HG03575 (cell line): ENCODE measurements around the gene PTPDC1.

ENCODE experiments used
- ATAC-seq: cut with Tn5 transposase; IDR thresholded peaks from one replicate; pipeline ENCODE4 v1.9.1; 2021; ENCODE audit not compliant: unreplicated experiment, insufficient number of reproducible peaks, low FRiP score; ENCODE audit errors: extremely low read depth

The PTPDC1 gene

GRCh38 chr9:94084314-94084713 is at the start of gene PTPDC1:
Gene PTPDC1 (plus strand): TSS chr9:94084464. CDS start chr9:94084531, 67 bp downstream.
- no peak for ATAC-seq

- no peak for ATAC-seq
These were observed 49.8 kb upstream of the PTPDC1 start for GRCh38 chr9:94034511-94034910.

GRCh38 chr9:94039786-94040185 is 44.5 kb upstream of the PTPDC1 start:
- no peak for ATAC-seq

- no peak for ATAC-seq
These were observed 41.5 kb upstream of the PTPDC1 start for GRCh38 chr9:94042516-94043360.

GRCh38 chr9:94054716-94055115 is 29.5 kb upstream of the PTPDC1 start:
- ATAC-seq, result no peak

GRCh38 chr9:94056442-94056974 is 27.8 kb upstream of the PTPDC1 start:
- no peak for ATAC-seq

- ATAC-seq, result no peak
These were observed 26.3 kb upstream of the PTPDC1 start for GRCh38 chr9:94057918-94058317.

GRCh38 chr9:94061864-94062263 is 22.4 kb upstream of the PTPDC1 start:
- no peak for ATAC-seq

GRCh38 chr9:94065535-94065961 is 18.7 kb upstream of the PTPDC1 start:
- no peak for ATAC-seq

- ATAC-seq, result no peak
These were observed 16.0 kb upstream of the PTPDC1 start for GRCh38 chr9:94068257-94068656.

- ATAC-seq, result no peak
These were observed 7.7 kb upstream of the PTPDC1 start for GRCh38 chr9:94076557-94076956.

- ATAC-seq, result no peak
These were observed 6.2 kb upstream of the PTPDC1 start for GRCh38 chr9:94078086-94078485.

- ATAC-seq, result no peak
These were observed 5.0 kb upstream of the PTPDC1 start for GRCh38 chr9:94079236-94079635.

- no peak for ATAC-seq
These were observed 4.0 kb upstream of the PTPDC1 start for GRCh38 chr9:94080249-94080648.

GRCh38 chr9:94081435-94081834 is 2.8 kb upstream of the PTPDC1 start:
- ATAC-seq, result no peak

- ATAC-seq, result no peak
These were observed 2.3 kb upstream of the PTPDC1 start for GRCh38 chr9:94081864-94082463.

- ATAC-seq, result no peak
These were observed 1.7 kb upstream of the PTPDC1 start for GRCh38 chr9:94082553-94082952.

GRCh38 chr9:94082956-94083355 is 1.3 kb upstream of the PTPDC1 start:
- ATAC-seq, result no peak

GRCh38 chr9:94083384-94083783 is 880 bp upstream of the PTPDC1 start:
- ATAC-seq, result no peak

- no peak for ATAC-seq
These were observed 887 bp downstream of the PTPDC1 start for GRCh38 chr9:94085062-94085639.
